ENCODE results near the gene SPINK2. TPM values are rescaled to one million over a fixed set of nuclear protein-coding genes. Genes with fewer than 3 reads are reported as not detected.

Gene SPINK2
- total and polyA plus RNA-seq, 10 of the 15 experiments (the other 5 are each of a cell fraction or from before 2014, with no cell fraction given): 0.13 to 1.0 (median 0.61) TPM; not detected in 1

- TF ChIP-seq SPI1 (IDR thresholded peaks at IDR 0.05; ENCODE audit: borderline replicate concordance, insufficient read depth, low read depth, low read length) (peak; percentile 82; the same call in 1 of the 2 replicates), MYB (IDR thresholded peaks at IDR 0.05; ENCODE audit: borderline replicate concordance, low read depth, low read length) (no peak), RELA (IDR thresholded peaks at IDR 0.05; ENCODE audit: borderline replicate concordance, partially characterized antibody) (no peak), SUPT20H (IDR thresholded peaks at IDR 0.05; ENCODE audit: borderline replicate concordance, control insufficient read depth, low read depth, low read length) (no peak), FOS (IDR thresholded peaks at IDR 0.05; ENCODE audit: borderline replicate concordance, extremely low read depth, insufficient read length) (no peak), SMARCA5 (IDR thresholded peaks at IDR 0.05) (no peak), POLR2AphosphoS5 (IDR thresholded peaks at IDR 0.05; ENCODE audit: low read length) (no peak), BHLHE40 (IDR thresholded peaks at IDR 0.05; ENCODE audit: borderline replicate concordance in 1 of 2, low read depth in 2 of 2, low read length in 1 of 2) (no peak; a peak in 1 of 4 replicates), MTA2 (IDR thresholded peaks at IDR 0.05; ENCODE audit: low read depth) (peak; percentile 61), IKZF1 (conservative IDR thresholded peaks at IDR 0.05) (peak; percentile 60), ASH2L (IDR thresholded peaks at IDR 0.05; ENCODE audit: borderline replicate concordance, low read depth) (no peak), ESRRA (IDR thresholded peaks at IDR 0.05; ENCODE audit: low read length) (no peak), JUND (IDR thresholded peaks at IDR 0.05; ENCODE audit: low read depth, low read length) (no peak), IRF3 (IDR thresholded peaks at IDR 0.05) (no peak), CUX1 (IDR thresholded peaks at IDR 0.05; ENCODE audit: insufficient replicate concordance, low read depth, low read length) (no peak), BMI1 (IDR thresholded peaks at IDR 0.05; ENCODE audit: borderline replicate concordance) (no peak), TBL1XR1 (IDR thresholded peaks at IDR 0.05; ENCODE audit: low read depth, low read length) (no peak)
- TF ChIP-seq, protein P1, sequence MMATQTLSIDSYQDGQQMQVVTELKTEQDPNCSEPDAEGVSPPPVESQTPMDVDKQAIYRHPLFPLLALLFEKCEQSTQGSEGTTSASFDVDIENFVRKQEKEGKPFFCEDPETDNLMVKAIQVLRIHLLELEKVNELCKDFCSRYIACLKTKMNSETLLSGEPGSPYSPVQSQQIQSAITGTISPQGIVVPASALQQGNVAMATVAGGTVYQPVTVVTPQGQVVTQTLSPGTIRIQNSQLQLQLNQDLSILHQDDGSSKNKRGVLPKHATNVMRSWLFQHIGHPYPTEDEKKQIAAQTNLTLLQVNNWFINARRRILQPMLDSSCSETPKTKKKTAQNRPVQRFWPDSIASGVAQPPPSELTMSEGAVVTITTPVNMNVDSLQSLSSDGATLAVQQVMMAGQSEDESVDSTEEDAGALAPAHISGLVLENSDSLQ (IDR thresholded peaks at IDR 0.05): peak; percentile 23; the same call in 1 of the 2 replicates
- TF ChIP-seq, protein P2, sequence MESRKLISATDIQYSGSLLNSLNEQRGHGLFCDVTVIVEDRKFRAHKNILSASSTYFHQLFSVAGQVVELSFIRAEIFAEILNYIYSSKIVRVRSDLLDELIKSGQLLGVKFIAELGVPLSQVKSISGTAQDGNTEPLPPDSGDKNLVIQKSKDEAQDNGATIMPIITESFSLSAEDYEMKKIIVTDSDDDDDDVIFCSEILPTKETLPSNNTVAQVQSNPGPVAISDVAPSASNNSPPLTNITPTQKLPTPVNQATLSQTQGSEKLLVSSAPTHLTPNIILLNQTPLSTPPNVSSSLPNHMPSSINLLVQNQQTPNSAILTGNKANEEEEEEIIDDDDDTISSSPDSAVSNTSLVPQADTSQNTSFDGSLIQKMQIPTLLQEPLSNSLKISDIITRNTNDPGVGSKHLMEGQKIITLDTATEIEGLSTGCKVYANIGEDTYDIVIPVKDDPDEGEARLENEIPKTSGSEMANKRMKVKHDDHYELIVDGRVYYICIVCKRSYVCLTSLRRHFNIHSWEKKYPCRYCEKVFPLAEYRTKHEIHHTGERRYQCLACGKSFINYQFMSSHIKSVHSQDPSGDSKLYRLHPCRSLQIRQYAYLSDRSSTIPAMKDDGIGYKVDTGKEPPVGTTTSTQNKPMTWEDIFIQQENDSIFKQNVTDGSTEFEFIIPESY (IDR thresholded peaks at IDR 0.05): no peak
- TF ChIP-seq, protein P3, sequence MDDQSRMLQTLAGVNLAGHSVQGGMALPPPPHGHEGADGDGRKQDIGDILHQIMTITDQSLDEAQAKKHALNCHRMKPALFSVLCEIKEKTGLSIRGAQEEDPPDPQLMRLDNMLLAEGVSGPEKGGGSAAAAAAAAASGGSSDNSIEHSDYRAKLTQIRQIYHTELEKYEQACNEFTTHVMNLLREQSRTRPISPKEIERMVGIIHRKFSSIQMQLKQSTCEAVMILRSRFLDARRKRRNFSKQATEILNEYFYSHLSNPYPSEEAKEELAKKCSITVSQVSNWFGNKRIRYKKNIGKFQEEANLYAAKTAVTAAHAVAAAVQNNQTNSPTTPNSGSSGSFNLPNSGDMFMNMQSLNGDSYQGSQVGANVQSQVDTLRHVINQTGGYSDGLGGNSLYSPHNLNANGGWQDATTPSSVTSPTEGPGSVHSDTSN (IDR thresholded peaks at IDR 0.05; ENCODE audit: insufficient replicate concordance, low read depth, low read length): peak; percentile 42
Observed at GRCh38 chr4:56803471-56803870, 18.0 kb downstream of the SPINK2 start (continued).

Measured in GM12878 (cell line).